Left ventricle myocardium inferior (tissue), 1 donor: ENCODE results near the gene IL21. TPM values are rescaled to one million over a fixed set of nuclear protein-coding genes. Genes with fewer than 3 reads are reported as not detected.

ENCODE experiments used
- DNase-seq: peaks from one replicate; pipeline ENCODE4 v3.0.0-alpha.2; 2020
- H3K27ac ChIP-seq: fragments of 200-600 bp; replicated peaks from 2 replicates; pipeline ENCODE4 v1.8.0; 2021
- H3K27me3 ChIP-seq: fragments of 200-600 bp; 2 replicates; pipeline ENCODE4 v1.8.0; 2021; ENCODE audit warnings: low read depth
- H3K36me3 ChIP-seq: fragments of 200-600 bp; 2 replicates; pipeline ENCODE4 v1.8.0; 2021
- H3K4me1 ChIP-seq: fragments of 200-600 bp; 2 replicates; pipeline ENCODE4 v1.8.0; 2021
- H3K4me3 ChIP-seq: fragments of 200-600 bp; 2 replicates; pipeline ENCODE4 v1.8.0; 2021; ENCODE audit warnings: mild to moderate bottlenecking, moderate library complexity
- H3K9me3 ChIP-seq: fragments of 200-600 bp; replicated peaks from 2 replicates; pipeline ENCODE4 v1.8.0; 2021
- CTCF ChIP-seq: fragments of 200-600 bp; IDR thresholded peaks from 2 replicates; pipeline ENCODE4 v1.8.0; 2021; ENCODE audit warnings: antibody characterized with exemption, mild to moderate bottlenecking, borderline replicate concordance
- intact Hi-C: fragments of 100-400 bp; cut with micrococcal nuclease; formaldehyde crosslinking; loops from one replicate; pipeline ENCODE4 v1.11.0; 2022
- total RNA-seq: library from RNA; stranded (reverse); fragmentation: NEBNext Ultra II Directional; extraction: Animal tissue kit (Norgen Biotek cat#: 25700); gene quantifications from one replicate; pipeline ENCODE4 v1.2.1, GENCODE V29; 2021
- donor health status: DM: no; HTN: yes; CAD: no; lungs with severe emphysema.

IL21 gene
- total RNA-seq, 1 donor from 2014 or later = not detected

DNA sequence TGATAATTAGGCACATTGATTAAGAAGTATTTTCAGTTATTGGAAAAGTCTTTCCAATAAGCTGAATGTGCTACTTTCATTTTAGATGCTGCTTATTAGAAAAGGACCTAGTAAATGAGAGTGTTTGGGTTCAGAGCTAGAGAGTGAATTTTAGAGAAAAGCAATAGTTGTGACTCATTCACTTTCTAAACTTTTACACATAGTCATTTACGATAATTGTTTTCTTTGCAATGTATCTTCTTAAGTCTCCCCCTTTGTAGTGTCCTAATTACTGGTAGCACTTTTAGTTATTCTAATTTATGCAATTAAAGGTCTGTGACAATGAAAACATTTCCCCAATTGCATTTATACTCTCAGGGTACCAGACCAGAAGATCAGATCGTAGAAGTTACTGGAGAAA is 1.3 kb downstream of the IL21 start:
- H3K36me3 ChIP-seq = no peaks in the 10 kb centered on the region
- no peak for TF ChIP-seq CTCF
- no peak overlapping the region for H3K27ac ChIP-seq
- H3K27me3 ChIP-seq = no peaks in the 10 kb centered on the region
- intact Hi-C loops = no loop called here
- no peak for DNase-seq
- H3K4me1 ChIP-seq = no peaks in the 10 kb centered on the region
- no peak overlapping the region for H3K4me3 ChIP-seq
- no peaks in the 10 kb centered on the region for H3K9me3 ChIP-seq

GRCh38 chr4:122617597-122618593 is 3.0 kb downstream of the IL21 start:
- Histone ChIP-seq H3K4me1 (no peaks in the 10 kb centered on the region), H3K27me3 (no peaks in the 10 kb centered on the region), H3K36me3 (no peaks in the 10 kb centered on the region), H3K27ac (no peak overlapping the region), H3K9me3 (no peaks in the 10 kb centered on the region), H3K4me3 (no peak overlapping the region)
- no peak for DNase-seq
- no peak for TF ChIP-seq CTCF
- intact Hi-C loops = no loop called here

DNA sequence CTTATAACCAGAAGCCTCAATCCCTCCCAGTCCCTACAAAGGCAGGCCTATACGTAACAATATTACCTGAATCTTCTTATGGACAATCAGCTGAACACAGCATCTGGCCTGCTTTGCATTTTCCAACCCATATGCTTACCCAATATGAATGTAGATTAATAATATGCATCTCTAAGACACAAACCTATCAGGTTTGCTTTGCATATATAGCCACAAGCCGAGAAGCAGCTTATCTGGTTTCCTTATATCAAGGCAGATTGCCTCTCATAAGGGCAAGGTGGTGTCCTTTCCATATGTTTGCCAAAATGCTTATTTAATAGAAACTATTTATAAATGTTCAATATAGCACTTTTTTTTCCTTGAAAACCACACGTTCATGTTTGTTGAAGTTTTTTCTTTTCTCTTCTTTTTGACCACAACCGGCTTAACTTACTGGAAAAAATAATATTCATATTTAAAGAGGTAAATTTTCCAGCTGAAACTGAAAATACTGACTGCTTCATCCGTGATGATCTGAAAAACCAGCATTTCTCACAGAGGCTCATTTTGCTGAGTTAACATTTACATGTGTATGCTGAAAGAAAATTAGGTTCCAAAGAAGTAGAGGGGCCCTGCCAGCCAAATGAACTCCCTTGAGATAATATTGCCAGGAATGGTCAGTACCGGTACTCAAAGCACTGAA is 3.8 kb downstream of the IL21 start:
- intact Hi-C loops = no loop called here
- H3K36me3 ChIP-seq = no peaks in the 10 kb centered on the region
- H3K4me3 ChIP-seq = no peak overlapping the region
- H3K9me3 ChIP-seq = no peaks in the 10 kb centered on the region
- DNase-seq = no peak
- no peak for TF ChIP-seq CTCF
- H3K27me3 ChIP-seq = no peaks in the 10 kb centered on the region
- H3K4me1 ChIP-seq = no peaks in the 10 kb centered on the region
- H3K27ac ChIP-seq = no peak overlapping the region

GRCh38 chr4:122614621-122615020 is 6.2 kb downstream of the IL21 start:
- no peak overlapping the region for H3K27ac ChIP-seq
- no peaks in the 10 kb centered on the region for H3K9me3 ChIP-seq
- no peaks in the 10 kb centered on the region for H3K36me3 ChIP-seq
- H3K4me3 ChIP-seq = no peak overlapping the region
- no peaks in the 10 kb centered on the region for H3K27me3 ChIP-seq
- TF ChIP-seq CTCF = no peak
- H3K4me1 ChIP-seq = no peaks in the 10 kb centered on the region
- DNase-seq = no peak
- intact Hi-C loops = no loop called here

DNA sequence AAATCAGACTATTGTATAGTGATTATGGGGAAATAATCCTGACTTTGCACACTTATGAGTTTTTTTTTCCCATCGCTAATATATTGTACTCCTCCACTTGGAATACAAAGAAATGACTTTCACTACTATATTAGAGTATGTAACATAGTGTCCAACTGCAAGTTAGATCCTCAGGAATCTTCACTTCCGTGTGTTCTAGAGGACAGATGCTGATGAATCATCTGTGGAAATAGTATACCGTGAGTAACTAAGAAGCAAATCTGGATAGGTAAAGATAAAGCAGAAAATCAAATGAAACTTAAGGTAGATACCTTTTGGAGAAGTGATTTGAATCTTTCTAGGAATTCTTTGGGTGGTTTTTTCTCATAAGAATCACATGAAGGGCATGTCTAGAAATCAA is 8.3 kb downstream of the IL21 start:
- Histone ChIP-seq H3K36me3 (no peaks in the 10 kb centered on the region), H3K4me3 (no peak overlapping the region), H3K27ac (no peak overlapping the region), H3K4me1 (no peaks in the 10 kb centered on the region), H3K9me3 (no peaks in the 10 kb centered on the region), H3K27me3 (no peaks in the 10 kb centered on the region)
- DNase-seq = no peak
- TF ChIP-seq CTCF = no peak
- intact Hi-C loops = no loop called here
